Measurements from ENCODE around the gene MC4R. TPM values are rescaled to one million over a fixed set of nuclear protein-coding genes. Genes with fewer than 3 reads are reported as not detected.

The MC4R gene
- total RNA-seq, 1 donor from 2014 or later, result not detected

DNA sequence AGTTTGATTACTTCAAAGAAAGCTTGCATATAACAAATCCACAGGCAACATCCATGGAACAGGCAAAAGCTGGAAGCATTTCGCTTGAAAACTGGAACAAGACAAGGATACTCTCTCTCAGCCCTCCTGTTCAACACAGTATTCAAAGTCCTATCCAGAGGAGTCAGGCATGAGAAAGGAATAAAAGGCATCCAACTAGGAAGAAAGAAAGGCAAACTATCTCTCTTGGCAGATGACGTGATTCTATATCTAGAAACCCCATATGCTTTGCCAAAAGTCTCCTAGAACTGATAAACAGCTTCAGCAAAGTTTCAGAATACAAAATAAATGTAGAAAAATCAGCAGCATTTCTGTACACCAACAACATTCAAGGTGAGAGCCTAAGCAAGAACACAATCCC is 34.1 kb upstream of the MC4R start:
- H3K27me3 Mint-ChIP-seq, result no peaks in the 10 kb centered on the region
- H3K4me1 Mint-ChIP-seq (ENCODE audit: low read depth), result no peaks in the 10 kb centered on the region
- TF ChIP-seq CTCF (IDR thresholded peaks at IDR 0.05; ENCODE audit: unreplicated experiment), result no peak
- no peaks in the 10 kb centered on the region for H3K36me3 Mint-ChIP-seq (ENCODE audit: insufficient read depth)
- no peak for DNase-seq (ENCODE audit: low spot score, unreplicated experiment)
- no peak overlapping the region for H3K27ac Mint-ChIP-seq
- no peak overlapping the region for H3K4me3 Mint-ChIP-seq (ENCODE audit: low read depth)
- no peaks in the 10 kb centered on the region for H3K9me3 Mint-ChIP-seq (ENCODE audit: low read depth)

GRCh38 chr18:60404486-60405085 is 32.0 kb upstream of the MC4R start:
- Mint-ChIP-seq H3K36me3 (ENCODE audit: insufficient read depth) (no peaks in the 10 kb centered on the region), H3K4me1 (ENCODE audit: low read depth) (no peaks in the 10 kb centered on the region), H3K4me3 (ENCODE audit: low read depth) (no peak overlapping the region), H3K27ac (no peak overlapping the region), H3K27me3 (no peaks in the 10 kb centered on the region), H3K9me3 (ENCODE audit: low read depth) (no peaks in the 10 kb centered on the region)
- TF ChIP-seq CTCF (IDR thresholded peaks at IDR 0.05; ENCODE audit: unreplicated experiment), result no peak
- DNase-seq (ENCODE audit: low spot score, unreplicated experiment), result no peak

- H3K9me3 Mint-ChIP-seq (ENCODE audit: low read depth), result no peaks in the 10 kb centered on the region
- no peak overlapping the region for H3K4me3 Mint-ChIP-seq (ENCODE audit: low read depth)
- H3K27ac Mint-ChIP-seq, result no peak overlapping the region
- H3K27me3 Mint-ChIP-seq, result no peaks in the 10 kb centered on the region
- no peaks in the 10 kb centered on the region for H3K4me1 Mint-ChIP-seq (ENCODE audit: low read depth)
- no peak for TF ChIP-seq CTCF (IDR thresholded peaks at IDR 0.05; ENCODE audit: unreplicated experiment)
- DNase-seq (ENCODE audit: low spot score, unreplicated experiment), result no peak
- H3K36me3 Mint-ChIP-seq (ENCODE audit: insufficient read depth), result no peaks in the 10 kb centered on the region
These were observed 28.8 kb upstream of the MC4R start for GRCh38 chr18:60401346-60401745.

- Mint-ChIP-seq H3K27me3 (no peaks in the 10 kb centered on the region), H3K27ac (no peak overlapping the region)
These were observed 19.1 kb upstream of the MC4R start for GRCh38 chr18:60391571-60392226.

GRCh38 chr18:60389314-60389713 is 16.7 kb upstream of the MC4R start:
- Mint-ChIP-seq H3K27ac (no peak overlapping the region), H3K9me3 (ENCODE audit: low read depth) (no peaks in the 10 kb centered on the region)

More at GRCh38 chr18:60391571-60392226, 19.1 kb upstream of the MC4R start:
- Mint-ChIP-seq H3K36me3 (ENCODE audit: insufficient read depth) (no peaks in the 10 kb centered on the region), H3K4me3 (ENCODE audit: low read depth) (no peak overlapping the region), H3K9me3 (ENCODE audit: low read depth) (no peaks in the 10 kb centered on the region), H3K4me1 (ENCODE audit: low read depth) (no peaks in the 10 kb centered on the region)
- no peak for TF ChIP-seq CTCF (IDR thresholded peaks at IDR 0.05; ENCODE audit: unreplicated experiment)
- no peak for DNase-seq (ENCODE audit: low spot score, unreplicated experiment)

More at GRCh38 chr18:60389314-60389713, 16.7 kb upstream of the MC4R start:
- no peak for DNase-seq (ENCODE audit: low spot score, unreplicated experiment)
- TF ChIP-seq CTCF (IDR thresholded peaks at IDR 0.05; ENCODE audit: unreplicated experiment), result no peak
- Mint-ChIP-seq H3K4me1 (ENCODE audit: low read depth) (no peaks in the 10 kb centered on the region), H3K27me3 (no peaks in the 10 kb centered on the region), H3K36me3 (ENCODE audit: insufficient read depth) (no peaks in the 10 kb centered on the region), H3K4me3 (ENCODE audit: low read depth) (no peak overlapping the region)

All from progenitor cell of endocrine pancreas (in vitro differentiated cells).